ENCODE measurements around the gene KCNMA1.

GRCh38 chr10:77090381-77091356 is 546.9 kb downstream of the KCNMA1 start:
- TF ChIP-seq CTCF (IDR thresholded peaks at IDR 0.05; ENCODE audit: insufficient read depth, low read length, poor library complexity, severe bottlenecking) (no peak), EZH2phosphoT487 (conservative IDR thresholded peaks at IDR 0.05; ENCODE audit: low read length) (no peak)

All from SU-DHL-6 (cell line).